Measurements from ENCODE around the gene DUSP7. TPM values are rescaled to one million over a fixed set of nuclear protein-coding genes. Genes with fewer than 3 reads are reported as not detected.
A peak's percentile ranks its signal among the peaks of the same experiment; 100 is the strongest.

DUSP7 gene
- polyA plus RNA-seq, 1 of the 3 experiments (the other 2 are of a cell fraction), result 25.8 TPM

DNA sequence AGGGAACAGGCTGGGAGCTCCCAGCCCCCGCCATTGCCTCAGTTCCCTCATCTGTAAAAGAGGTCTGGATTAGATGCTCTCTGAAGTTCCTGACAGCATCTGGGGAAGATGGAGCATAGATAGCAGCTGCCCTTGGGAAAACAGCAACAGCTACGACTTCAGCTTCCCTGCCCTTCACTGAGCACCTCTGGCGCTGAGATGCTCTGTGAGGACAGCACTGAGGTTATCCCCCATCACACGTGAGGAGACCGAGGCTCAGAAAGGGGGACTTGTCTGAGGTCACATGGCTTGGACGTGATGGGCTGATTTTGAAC, 49.6 kb downstream of the DUSP7 start:
- Histone ChIP-seq H3K9me2 (no peaks in the 10 kb centered on the region), H3K27me3 (ENCODE audit: insufficient read depth) (no peaks in the 10 kb centered on the region), H3K36me3 (replicated peaks in 1 of 2; ENCODE audit: control insufficient read depth in 1 of 2, insufficient read depth in 2 of 2, low read length in 1 of 2) (no peaks in the 10 kb centered on the region), H3K4me3 (ENCODE audit: low read depth in 2 of 2, low read length in 1 of 2) (no peak overlapping the region), H3K9me3 (no peaks in the 10 kb centered on the region), H3K79me2 (ENCODE audit: insufficient read depth) (no peaks in the 10 kb centered on the region), H3K27ac (ENCODE audit: low read depth in 2 of 2, low read length in 1 of 2) (peak overlapping the region in 1 of 2 experiments; percentile 99; a peak in 2 of 4 replicates), H2AFZ (ENCODE audit: low read depth) (no peak overlapping the region), H3F3A (replicated peaks; ENCODE audit: insufficient read depth) (no peaks in the 10 kb centered on the region), H3K4me1 (ENCODE audit: control insufficient read depth in 1 of 2, insufficient read depth in 2 of 2, low read depth in 1 of 2, low read length in 1 of 2) (peaks cover 20 to 59% of the 10 kb centered on the region in 2 experiments), H3K4me2 (no peak overlapping the region), H3K9ac (no peak overlapping the region), H4K20me1 (ENCODE audit: insufficient read depth) (no peaks in the 10 kb centered on the region)
- WGBS (ENCODE audit: low lambda C conversion rate), result 80% methylated on average over 6 of the region's 6 CpGs
- ChIA-PET CTCF (interaction anchor here (3.1 to 24.7 kb wide), 6 partner anchors 11 to 137 kb away, joined by 11 to 983 read pairs (median 286); partner anchors contain the start of genes ACY1, DUSP7 and POC1A), POLR2A (interaction anchor here (1.4 to 6.0 kb wide), 4 partner anchors 20 to 48 kb away, joined by 4 to 144 read pairs (median 73); partner anchors contain the start of gene DUSP7)
- TF ChIP-seq FOXJ3 (CRISPR knock-in tag; IDR thresholded peaks at IDR 0.05), result 0 out of 2 replicates have a peak, but pooled peaks have one; percentile 12
- TF ChIP-seq TEAD4 (IDR thresholded peaks at IDR 0.05; ENCODE audit: borderline replicate concordance, insufficient read depth), result no peak
- TF ChIP-seq, protein P1, sequence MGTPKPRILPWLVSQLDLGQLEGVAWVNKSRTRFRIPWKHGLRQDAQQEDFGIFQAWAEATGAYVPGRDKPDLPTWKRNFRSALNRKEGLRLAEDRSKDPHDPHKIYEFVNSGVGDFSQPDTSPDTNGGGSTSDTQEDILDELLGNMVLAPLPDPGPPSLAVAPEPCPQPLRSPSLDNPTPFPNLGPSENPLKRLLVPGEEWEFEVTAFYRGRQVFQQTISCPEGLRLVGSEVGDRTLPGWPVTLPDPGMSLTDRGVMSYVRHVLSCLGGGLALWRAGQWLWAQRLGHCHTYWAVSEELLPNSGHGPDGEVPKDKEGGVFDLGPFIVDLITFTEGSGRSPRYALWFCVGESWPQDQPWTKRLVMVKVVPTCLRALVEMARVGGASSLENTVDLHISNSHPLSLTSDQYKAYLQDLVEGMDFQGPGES (IDR thresholded peaks at IDR 0.05; ENCODE audit: low read depth, low read length), result no peak
- TF ChIP-seq RCOR1 (IDR thresholded peaks at IDR 0.05; ENCODE audit: low read length), result no peak
- TF ChIP-seq, protein P2, sequence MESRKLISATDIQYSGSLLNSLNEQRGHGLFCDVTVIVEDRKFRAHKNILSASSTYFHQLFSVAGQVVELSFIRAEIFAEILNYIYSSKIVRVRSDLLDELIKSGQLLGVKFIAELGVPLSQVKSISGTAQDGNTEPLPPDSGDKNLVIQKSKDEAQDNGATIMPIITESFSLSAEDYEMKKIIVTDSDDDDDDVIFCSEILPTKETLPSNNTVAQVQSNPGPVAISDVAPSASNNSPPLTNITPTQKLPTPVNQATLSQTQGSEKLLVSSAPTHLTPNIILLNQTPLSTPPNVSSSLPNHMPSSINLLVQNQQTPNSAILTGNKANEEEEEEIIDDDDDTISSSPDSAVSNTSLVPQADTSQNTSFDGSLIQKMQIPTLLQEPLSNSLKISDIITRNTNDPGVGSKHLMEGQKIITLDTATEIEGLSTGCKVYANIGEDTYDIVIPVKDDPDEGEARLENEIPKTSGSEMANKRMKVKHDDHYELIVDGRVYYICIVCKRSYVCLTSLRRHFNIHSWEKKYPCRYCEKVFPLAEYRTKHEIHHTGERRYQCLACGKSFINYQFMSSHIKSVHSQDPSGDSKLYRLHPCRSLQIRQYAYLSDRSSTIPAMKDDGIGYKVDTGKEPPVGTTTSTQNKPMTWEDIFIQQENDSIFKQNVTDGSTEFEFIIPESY (IDR thresholded peaks at IDR 0.05; ENCODE audit: borderline replicate concordance, low read depth), result no peak
- no peak for TF ChIP-seq RFX5 (IDR thresholded peaks at IDR 0.05; ENCODE audit: low read length)
- TF ChIP-seq EP300 (IDR thresholded peaks at IDR 0.05; ENCODE audit: borderline replicate concordance in 1 of 2, low read depth in 1 of 2, low read length in 1 of 2), result no peak
- peak; percentile 52 for TF ChIP-seq GATA2 (CRISPR knock-in tag; IDR thresholded peaks at IDR 0.05)
- DNase-seq, result no peak

DNA sequence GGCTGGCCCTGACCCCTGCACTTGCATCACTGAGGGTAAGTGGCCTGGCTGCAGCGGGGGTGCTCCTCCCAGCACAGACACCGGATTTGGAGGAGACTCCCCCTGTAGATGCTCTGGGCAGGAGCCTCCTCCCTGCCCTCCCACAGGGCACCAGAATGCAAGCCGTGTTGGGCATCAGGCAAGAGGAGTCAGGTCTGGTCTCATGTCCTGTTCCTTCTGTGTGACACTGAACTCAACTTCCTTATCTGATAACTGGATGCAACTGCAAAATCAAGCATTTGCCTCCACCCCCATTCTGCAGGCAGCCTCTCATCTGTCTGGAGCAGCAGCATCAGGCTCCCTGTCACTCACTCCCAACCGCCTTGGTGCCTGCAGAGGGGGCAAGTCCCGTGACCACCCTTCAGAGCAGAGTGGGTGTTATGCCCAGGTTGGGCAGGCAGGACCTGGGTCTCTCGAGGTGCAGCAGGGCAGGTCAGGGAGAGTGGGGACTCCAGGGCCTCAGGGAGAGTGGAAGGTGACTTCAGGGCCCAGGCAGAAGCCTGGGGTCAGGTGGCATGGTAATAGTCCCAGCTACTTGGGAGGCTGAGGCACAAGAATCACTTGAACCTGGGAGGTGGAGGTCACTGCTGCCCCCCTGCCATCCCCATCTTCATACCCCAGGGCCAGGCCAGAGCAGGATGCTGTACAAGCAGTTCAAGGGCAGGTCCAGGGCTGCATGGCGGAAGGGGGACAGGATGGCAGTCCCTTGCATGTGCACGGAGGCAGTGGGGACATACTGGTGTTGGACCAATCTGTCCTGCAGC, 50.2 kb downstream of the DUSP7 start:
- ChIA-PET CTCF (interaction anchor here (1.6 to 24.7 kb wide), 8 partner anchors 11 to 169 kb away, joined by 4 to 983 read pairs (median 182); partner anchors contain the start of genes ACY1, DUSP7 and POC1A), POLR2A (interaction anchor here (0.6 to 6.2 kb wide), 13 partner anchors 9 to 116 kb away, joined by 3 to 144 read pairs (median 13); partner anchors contain the start of genes ACY1, DUSP7 and RPL29)
- TF ChIP-seq NFIC (IDR thresholded peaks at IDR 0.05; ENCODE audit: borderline replicate concordance) (no peak), FOXM1 (IDR thresholded peaks at IDR 0.05; ENCODE audit: low read depth) (no peak), CHD2 (IDR thresholded peaks at IDR 0.05; ENCODE audit: low read length, partially characterized antibody) (peak; percentile 53), YY1 (IDR thresholded peaks at IDR 0.05; ENCODE audit: low read depth) (no peak), RAD21 (IDR thresholded peaks at IDR 0.05; ENCODE audit: low read length) (peak; percentile 34), EP300 (IDR thresholded peaks at IDR 0.05; ENCODE audit: borderline replicate concordance in 1 of 2, low read depth in 1 of 2, low read length in 1 of 2) (peak in 1 of 2 experiments; percentile 75; a peak in 2 of 4 replicates), FOXJ3 (CRISPR knock-in tag; IDR thresholded peaks at IDR 0.05) (0 out of 2 replicates have a peak, but pooled peaks have one; percentile 36), GABPA (IDR thresholded peaks at IDR 0.05; ENCODE audit: low read depth) (no peak), SMC3 (IDR thresholded peaks at IDR 0.05; ENCODE audit: low read depth, low read length) (peak; percentile 30; the same call in 1 of the 2 replicates), RCOR1 (IDR thresholded peaks at IDR 0.05; ENCODE audit: low read length) (peak; percentile 35; the same call in 1 of the 2 replicates), GATA2 (CRISPR knock-in tag; IDR thresholded peaks at IDR 0.05) (peak; percentile 82), MXI1 (IDR thresholded peaks at IDR 0.05; ENCODE audit: low read depth, low read length) (peak; percentile 69), RFX5 (IDR thresholded peaks at IDR 0.05; ENCODE audit: low read length) (no peak), FOSL2 (IDR thresholded peaks at IDR 0.05; ENCODE audit: borderline replicate concordance, low read depth) (no peak)
- TF ChIP-seq, protein P3, sequence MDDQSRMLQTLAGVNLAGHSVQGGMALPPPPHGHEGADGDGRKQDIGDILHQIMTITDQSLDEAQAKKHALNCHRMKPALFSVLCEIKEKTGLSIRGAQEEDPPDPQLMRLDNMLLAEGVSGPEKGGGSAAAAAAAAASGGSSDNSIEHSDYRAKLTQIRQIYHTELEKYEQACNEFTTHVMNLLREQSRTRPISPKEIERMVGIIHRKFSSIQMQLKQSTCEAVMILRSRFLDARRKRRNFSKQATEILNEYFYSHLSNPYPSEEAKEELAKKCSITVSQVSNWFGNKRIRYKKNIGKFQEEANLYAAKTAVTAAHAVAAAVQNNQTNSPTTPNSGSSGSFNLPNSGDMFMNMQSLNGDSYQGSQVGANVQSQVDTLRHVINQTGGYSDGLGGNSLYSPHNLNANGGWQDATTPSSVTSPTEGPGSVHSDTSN (IDR thresholded peaks at IDR 0.05), result no peak
- Histone ChIP-seq H3F3A (replicated peaks; ENCODE audit: insufficient read depth) (no peaks in the 10 kb centered on the region), H3K27me3 (ENCODE audit: insufficient read depth) (no peaks in the 10 kb centered on the region), H4K20me1 (ENCODE audit: insufficient read depth) (no peaks in the 10 kb centered on the region), H3K9me2 (no peaks in the 10 kb centered on the region), H3K4me1 (ENCODE audit: control insufficient read depth in 1 of 2, insufficient read depth in 2 of 2, low read depth in 1 of 2, low read length in 1 of 2) (peaks cover 20 to 62% of the 10 kb centered on the region in 2 experiments), H3K27ac (ENCODE audit: low read depth in 2 of 2, low read length in 1 of 2) (peak overlapping the region; percentile 52 to 99; a peak in 3 of 4 replicates), H3K4me2 (peak overlapping the region; percentile 73), H3K9ac (peak overlapping the region; percentile 34; the same call in 1 of the 2 replicates), H3K4me3 (ENCODE audit: low read depth in 2 of 2, low read length in 1 of 2) (peak overlapping the region in 1 of 2 experiments; percentile 6; a peak in 1 of 4 replicates), H2AFZ (ENCODE audit: low read depth) (peak overlapping the region; percentile 84; the same call in 1 of the 2 replicates), H3K79me2 (ENCODE audit: insufficient read depth) (no peaks in the 10 kb centered on the region), H3K36me3 (replicated peaks in 1 of 2; ENCODE audit: control insufficient read depth in 1 of 2, insufficient read depth in 2 of 2, low read length in 1 of 2) (no peaks in the 10 kb centered on the region), H3K9me3 (no peaks in the 10 kb centered on the region)
- DNase-seq, result peak; percentile 72
- WGBS (ENCODE audit: low lambda C conversion rate), result 58% methylated on average over 5 of the region's 8 CpGs
